Fibroblast of peridontal ligament (primary cell): Measurements from ENCODE around the gene YEATS4.

Source experiments
- DNase-seq: peaks from one replicate; pipeline ENCODE4 v3.0.0-alpha.2; 2010; ENCODE audit errors: extremely low read depth

Gene YEATS4

DNA sequence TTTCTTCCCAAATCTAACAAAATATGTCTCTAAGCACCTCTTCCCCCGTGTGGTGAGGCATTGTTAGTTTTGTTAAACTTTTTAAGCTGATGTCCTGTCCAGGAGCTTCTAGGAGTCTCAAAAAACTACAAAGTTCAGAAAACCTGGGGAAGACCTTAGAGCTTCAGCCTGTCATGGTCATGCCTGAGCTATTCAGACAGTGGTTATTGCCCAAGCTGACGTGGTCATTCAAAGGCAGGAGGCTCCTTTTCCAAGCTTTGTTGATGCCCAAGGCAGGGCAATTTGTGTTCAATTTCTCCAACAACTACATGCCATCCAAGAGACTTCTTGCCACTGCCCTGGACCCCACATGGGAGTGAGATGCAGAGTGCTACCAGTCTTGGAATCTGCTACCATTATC, 17.1 kb upstream of the YEATS4 start:
- DNase-seq, result no peak

DNA sequence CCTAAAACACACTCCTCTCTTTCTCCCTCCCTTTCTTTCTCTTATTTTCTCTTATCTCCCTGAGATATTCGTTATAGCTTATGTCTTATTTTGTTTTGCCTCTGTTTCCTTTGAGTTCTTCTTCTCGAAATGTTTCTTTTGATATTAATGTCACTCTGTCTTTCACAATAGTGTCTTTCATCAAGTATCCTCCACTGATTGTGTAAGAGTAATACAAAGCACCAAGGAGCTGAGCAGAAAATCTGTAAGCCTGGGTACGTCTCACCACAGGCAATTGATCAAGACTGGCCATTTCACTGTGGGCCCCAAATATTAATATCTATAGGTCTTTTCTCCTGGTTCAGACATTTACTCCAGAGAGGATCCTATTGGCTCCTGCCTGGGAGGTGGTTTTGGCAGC, 16.2 kb upstream of the YEATS4 start:
- no peak for DNase-seq

DNA sequence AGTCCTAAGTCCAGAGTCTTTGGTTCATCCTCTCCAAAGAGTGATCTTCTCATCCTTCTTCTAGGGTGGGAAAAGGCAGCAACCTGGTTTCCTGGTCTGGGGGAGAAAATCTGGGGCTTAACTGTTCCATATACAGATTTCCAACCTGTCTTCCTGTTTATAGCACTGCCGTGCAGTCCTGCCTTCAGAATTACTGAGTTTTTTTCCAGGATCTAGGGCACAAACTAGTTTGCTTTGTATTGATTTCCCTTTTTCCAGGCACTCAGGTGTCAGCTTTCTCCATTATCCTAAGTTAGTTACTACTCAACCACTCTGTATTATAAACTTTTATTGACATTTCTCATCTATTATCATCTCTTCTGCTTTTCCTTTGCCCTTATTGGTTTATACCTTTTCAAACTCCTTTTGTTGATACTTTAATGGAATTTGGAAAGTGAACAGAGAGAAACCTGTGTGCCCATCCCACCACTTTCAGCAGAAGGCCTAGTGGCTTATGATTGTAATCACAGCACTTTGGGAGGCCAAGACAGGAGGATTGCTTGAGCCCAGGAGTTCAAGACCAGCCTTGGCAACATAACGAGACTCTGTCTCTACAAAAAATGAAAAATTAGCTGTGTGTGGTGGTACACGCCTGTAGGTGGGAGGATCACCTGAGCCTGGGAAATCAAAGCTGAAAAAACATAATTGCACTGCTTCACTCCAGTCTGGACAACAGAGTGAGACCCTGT, 15.5 kb upstream of the YEATS4 start:
- no peak for DNase-seq

DNA sequence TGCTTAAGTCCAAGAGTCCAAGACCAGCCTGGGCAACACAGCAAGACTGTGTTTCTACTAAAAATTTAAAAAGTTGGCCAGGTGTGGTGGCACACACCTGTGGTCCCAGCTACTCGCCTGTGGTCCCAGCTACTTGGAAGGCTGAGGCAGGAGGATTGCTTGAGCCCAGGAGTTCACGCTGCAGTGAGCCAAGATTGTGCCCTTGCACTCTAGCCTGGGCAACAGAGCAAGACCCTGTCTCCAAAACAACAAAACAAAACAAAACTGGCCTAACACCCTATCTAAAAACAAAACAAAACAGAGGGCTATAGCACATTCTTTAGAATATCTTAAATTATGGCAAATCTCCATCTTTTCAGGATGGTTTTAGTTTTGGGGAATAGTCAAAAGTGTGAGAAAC, 14.5 kb upstream of the YEATS4 start:
- DNase-seq, result no peak

DNA sequence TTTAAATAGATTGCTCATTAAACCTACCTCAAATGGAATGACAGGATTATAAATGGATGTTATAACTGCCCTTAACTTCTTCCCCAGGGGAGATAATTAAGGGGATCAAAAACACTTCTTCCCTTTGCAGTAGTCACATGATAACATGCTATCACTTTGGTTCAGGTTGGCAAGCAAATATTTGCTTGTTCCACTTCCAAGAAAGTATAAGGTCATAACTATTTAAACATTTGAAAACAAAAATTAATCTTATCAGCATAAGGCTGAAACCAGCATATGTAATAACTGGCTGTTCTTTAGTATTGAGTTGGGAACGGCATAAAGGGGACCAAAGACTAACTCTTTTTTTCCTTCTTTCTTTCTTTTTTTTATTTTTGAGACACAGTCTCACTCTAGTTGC, 13.8 kb upstream of the YEATS4 start:
- no peak for DNase-seq

DNA sequence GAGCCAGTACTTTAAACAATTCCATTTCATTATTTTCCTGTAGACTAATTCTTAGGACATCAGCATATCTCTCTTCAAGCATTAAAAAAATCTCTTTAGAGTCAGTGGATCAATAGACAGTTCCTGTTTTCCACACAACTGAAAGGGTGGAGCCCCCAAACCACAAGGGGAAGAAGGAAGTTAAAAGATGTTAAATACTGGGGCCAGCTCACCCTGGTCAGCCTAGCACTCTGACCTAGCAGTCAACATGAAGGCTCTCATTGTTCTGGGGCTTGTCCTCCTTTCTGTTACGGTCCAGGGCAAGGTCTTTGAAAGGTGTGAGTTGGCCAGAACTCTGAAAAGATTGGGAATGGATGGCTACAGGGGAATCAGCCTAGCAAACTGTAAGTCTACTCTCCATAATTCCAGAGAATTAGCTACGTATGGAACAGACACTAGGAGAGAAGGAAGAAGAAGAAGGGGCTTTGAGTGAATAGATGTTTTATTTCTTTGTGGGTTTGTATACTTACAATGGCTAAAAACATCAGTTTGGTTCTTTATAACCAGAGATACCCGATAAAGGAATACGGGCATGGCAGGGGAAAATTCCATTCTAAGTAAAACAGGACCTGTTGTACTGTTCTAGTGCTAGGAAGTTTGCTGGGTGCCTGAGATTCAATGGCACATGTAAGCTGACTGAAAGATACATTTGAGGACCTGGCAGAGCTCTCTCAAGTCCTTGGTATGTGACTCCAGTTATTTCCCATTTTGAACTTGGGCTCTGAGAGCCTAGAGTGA, 11.2 kb upstream of the YEATS4 start, which contains the start of gene LYZ:
Gene LYZ (plus strand): TSS at position 220 of the 777 bp plus-strand sequence. CDS start 28 bp downstream, at position 248.
- no peak for DNase-seq

DNA sequence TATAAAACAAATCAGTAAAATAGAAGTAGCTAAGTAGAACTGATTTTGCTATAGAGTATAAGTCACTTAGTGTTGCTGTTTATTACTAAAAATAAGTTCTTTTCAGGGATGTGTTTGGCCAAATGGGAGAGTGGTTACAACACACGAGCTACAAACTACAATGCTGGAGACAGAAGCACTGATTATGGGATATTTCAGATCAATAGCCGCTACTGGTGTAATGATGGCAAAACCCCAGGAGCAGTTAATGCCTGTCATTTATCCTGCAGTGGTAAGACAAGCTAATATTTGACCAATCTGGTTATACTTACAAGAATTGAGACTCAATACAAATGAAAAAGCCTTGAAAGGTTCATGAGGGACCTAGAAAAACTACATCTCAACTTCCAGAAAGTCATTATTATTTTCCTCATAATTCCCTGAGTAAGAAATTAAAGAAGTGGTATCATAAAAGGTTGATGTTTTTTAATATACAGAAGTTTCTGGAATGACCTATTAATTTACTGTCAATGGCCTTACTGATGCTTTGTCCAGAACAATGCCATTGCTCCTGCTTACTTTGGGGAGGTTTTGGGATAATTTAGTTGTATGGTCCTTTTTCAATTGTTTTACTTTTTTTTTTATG, 9.4 kb upstream of the YEATS4 start:
- no peak for DNase-seq

DNA sequence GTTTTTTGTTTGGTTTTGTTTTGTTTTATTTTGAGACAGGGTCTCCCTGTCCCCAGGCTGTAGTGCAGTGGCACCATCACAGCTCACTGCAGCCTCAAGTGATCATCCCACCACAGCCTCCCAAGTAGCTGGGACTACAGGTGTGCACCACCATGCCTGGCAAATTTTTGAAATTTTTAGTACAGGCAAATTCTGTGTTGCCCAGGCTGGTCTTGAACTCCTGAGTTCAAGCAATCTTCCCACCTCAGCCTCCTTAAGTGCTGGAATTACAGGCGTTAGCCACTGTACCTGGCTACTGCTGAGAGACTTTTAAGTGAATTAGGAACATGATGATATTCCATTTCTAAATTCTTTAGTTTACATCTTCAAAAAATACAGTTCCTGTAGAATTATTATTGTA, 8.8 kb upstream of the YEATS4 start:
- DNase-seq, result no peak

DNA sequence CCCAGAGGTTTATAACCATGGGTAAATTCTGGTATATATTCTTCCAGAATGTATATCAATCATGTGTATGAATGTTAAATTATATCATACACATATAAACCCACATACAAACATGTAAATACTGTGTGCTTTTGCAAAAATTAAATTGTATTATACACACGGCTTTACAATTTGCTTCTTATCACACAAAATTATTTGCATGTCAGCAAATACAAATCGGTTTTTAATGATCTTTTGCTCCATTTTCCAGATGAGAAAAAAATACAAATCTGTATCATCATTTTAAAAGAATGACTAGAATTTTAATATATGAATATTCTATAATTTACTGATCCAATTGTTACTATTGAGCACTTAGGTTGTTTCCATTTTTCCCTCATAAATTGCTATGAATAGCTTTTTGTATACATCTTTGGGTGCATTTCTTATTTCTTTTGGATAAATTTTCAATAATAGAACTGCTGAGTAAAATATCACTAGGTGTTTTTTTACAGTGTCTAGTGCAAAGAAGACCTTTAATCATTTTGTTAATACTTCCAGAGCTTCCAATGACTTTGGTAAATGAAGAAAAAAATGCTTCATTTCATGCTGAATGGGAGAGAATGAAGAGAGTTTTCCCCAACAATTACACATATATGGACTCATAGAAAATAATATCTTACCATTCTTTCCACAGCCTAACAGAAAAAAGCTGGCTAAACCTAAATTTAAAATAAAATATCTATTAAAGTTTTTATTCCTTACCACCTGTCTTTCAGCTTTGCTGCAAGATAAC, 7.9 kb upstream of the YEATS4 start:
- DNase-seq, result no peak

DNA sequence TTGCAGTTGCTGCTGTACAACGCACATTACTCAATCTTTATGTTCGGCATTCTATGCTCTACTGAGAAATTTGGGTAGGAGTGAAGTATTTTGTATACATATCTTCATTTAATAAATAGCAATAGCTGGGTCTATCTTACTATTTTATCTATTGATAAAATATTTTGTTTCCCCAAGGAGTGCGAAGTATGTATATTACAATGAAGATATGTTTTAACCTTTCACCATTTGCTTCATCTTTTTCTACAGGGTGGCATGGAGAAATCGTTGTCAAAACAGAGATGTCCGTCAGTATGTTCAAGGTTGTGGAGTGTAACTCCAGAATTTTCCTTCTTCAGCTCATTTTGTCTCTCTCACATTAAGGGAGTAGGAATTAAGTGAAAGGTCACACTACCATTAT, 6.6 kb upstream of the YEATS4 start:
- DNase-seq, result no peak

DNA sequence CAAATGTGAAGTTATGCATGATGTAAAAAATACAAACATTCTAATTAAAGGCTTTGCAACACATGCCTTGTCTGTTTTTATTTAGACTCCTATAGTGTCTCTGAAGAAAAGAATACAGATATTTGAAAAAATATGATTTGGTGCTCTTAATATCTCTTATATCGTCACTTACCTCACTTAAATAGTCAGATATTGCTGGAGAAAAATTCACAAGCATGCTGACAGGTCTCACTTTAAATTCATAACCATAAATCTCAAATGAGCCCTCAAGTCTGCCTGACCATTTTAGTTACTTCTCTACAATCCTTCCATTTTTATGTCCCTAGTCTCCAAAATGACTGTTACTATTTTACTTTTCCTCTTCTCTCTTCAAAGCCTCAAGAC, 5.4 kb upstream of the YEATS4 start:
- no peak for DNase-seq

DNA sequence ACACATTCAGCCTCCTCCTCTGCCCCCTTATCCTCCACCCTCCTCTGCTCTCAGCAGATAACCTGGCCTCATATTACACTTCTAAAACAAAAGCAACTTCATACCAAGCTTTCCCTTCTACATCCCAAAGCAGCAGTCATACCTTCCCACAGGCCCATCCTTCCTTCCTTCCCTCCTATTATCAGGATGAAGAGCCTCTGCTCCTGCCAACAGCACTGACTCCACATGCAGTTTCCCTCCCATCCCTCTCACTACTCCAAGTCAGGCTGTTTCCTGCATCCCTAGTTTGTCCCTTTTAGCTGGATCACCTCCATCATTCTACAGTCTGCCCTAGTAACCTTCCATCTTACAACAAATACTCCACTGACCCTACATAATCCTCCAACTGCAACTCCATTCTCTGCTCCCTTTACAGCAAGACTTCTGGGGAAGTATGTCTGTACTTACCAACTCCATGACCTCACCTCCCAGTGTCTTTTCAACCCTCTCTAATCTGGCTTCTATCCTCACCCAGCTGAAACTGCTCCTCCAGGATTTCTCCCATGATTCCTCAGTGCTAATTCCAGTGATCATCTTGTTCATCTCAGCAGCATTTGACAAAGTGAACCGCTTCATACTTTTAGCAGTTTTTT, 4.9 kb upstream of the YEATS4 start:
- DNase-seq, result no peak

DNA sequence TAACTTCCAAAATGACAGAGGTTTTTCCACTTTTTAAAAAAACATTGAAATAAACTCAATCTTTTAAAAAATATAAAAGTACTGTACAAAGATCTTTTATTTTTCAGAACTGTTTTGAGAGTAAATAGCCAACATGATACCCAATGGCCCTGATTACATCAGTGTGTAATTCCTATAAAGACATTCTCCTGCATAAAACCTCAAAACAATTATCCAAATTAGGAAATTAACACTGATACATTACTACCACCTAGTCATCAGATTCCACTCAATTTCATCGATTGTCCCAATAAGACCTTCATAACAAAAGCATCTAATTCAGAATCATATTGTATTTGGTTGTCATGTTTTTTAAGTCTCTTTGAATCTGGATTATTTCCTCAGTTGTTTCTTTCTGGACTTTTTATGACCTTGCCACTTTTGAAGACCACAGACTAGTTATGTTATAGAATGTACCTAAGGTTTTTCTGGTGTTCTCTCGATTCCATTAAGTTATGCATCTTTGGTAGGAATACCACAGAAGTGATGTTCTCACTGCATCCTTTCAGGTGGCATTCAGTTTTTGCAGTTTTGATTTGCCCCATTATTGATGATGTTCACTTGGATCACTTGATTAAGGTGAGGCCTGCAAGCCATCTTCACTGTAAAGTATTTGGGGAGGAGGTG, 4.0 kb upstream of the YEATS4 start:
- no peak for DNase-seq

DNA sequence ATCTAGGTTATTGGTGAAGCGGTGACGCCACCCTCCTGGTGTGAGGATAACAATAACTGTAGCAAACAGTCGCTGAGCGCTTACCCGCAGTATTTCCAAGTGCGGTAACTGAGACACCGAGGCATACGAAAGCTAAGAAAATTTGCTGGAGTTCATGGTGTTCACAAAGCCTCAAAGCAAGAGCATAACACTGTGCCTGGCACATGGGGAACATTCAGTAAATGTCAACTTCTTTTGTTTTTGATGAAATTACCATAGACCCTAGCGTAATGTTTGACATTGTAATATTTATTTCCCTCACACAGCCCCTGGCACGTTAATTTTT, 767 bp downstream of the YEATS4 start:
- DNase-seq, result no peak

DNA sequence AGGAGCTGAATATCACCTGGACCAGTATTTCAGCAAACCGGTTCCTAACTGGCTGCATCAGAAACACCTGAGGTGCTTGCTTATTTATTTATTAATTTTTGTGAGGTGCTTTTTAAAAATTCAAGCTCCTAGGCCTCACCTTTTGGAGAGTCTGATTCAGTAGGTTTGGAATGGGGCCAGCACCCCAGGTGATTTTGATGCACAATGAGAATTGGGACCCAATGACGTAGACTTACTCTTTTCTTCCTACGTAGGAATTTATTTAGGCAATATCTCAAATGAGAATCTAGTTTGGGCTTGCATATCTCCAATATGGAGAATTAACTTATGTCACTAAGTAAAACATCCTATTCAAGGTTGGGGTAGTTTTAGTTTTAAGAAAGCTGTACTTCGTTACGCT, 7.3 kb downstream of the YEATS4 start:
- DNase-seq, result no peak

DNA sequence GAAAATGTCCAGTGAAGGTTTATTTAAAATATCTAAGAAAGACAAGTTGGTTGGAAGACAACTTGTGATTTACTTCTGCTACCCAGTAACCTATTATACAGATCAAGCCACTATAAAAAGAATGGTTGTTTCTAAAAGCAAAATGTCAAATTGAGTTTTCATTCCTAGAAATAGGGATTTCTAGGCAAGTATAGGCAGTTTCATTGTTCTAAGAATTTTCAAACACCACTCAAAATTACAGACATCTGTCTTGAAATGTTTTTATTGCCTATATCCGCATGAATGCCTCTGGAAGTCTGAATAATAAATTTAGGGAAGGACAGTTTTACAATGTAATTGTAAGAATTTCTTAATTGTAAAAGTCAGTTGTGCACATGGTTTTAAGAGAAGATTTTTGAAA, 8.6 kb downstream of the YEATS4 start:
- no peak for DNase-seq

DNA sequence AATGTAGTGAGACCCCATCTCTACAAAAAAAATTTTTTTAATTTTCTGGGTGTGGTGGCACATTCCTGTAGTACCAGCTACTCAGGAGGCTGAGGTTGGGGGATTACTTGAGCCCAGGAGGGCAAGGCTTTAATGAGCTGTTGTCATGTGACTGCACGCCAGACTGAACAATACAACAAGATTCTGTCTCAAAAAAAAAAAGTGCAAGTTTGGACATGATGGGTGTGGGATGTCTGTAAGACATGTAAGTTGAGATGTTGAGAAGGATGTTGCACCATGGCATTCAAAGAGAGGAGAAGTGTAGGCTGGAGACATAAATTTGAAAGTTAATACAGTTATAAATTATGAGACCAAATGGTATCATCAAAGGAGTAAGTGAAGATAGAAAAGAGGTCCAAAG, 23.5 kb downstream of the YEATS4 start:
- DNase-seq, result no peak

DNA sequence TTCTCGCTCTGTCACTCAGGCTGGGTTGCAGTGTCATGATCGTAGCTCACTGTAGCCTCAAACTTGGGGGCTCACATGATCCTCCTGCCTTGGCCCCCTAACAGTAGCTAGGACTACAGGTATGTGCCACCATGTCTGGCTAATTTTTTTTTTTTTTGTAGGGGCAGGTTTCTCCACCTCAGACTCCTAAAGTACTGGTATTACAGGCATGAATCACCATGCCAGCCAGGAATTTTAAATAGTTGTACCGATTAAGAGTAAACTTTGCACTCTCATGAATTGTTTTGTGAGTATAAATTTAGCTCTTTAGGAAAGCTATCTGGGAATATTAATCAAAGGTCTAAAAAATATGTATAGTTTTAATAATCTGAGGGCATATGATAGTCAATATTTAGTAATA, 25.5 kb downstream of the YEATS4 start:
- DNase-seq, result no peak

DNA sequence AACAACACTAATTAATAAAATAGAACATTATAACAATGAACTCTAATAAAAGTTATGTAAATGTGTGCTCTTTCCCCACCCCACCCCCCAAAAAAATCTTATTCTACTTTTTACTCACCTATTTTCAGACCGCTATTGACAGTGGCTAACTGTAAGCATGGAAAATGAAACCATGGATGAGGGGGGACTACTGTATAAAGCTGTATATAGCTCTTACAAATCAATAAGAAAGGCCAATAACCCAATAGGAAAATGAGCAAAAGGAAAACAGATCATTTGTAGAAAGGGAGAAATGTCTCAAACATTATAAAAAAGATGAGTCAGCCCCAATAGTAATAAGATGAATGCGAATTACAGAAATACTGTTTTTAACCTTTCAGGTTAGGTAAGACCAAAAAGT, 27.4 kb downstream of the YEATS4 start:
- DNase-seq, result no peak

DNA sequence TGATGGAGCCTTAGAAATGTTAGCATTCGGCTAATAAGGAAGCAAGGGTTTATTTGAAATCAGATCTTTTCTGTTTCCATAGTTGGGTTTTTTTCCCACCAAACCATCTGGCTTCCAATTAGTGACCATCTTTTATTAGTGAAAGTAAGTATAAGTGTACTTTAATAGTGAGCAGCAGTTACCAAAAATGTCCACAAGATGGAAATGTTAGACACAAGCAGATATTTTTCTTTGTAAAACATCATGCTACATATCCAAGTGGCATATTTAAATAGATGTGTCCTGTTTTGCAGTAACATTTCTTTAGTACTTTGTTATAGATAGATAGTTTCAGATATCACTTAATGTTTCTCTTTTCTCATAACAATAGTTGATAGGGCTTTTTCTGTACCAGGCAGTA, 28.8 kb downstream of the YEATS4 start:
- DNase-seq, result peak; percentile 89

DNA sequence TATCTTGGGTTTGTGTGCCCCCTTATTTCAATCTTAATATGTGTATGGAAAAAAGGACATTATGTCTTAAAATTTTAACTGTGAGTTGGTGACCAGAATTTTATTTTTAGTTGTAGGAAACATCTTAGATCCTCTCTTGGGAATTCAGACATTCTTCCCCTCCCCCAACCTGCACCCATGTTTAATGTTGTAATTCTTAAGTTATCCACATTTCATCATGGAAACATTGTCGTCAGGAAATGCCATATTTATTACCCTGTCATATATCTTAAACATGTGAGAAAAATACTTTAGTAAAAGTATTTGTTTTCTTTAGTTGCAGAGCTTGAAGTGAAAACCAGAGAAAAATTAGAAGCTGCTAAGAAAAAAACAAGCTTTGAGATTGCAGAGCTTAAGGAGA, 30.3 kb downstream of the YEATS4 start:
- DNase-seq, result peak; percentile 62
